SK-N-SH (cell line): ENCODE results near the gene KHSRP. TPM values are rescaled to one million over a fixed set of nuclear protein-coding genes. Genes with fewer than 3 reads are reported as not detected.

ENCODE experiments used
- CTCF ChIA-PET: fragments of 300-600, 350-600 bp; formaldehyde crosslinking; extraction: SDS; loops from one replicate; lab custom pipeline; 2021; lab: Yijun Ruan, JAX
- POLR2A ChIA-PET: fragments of 350-600 bp; sonication (Branson Sonifier 250); formaldehyde crosslinking; extraction: SDS; loops from one replicate; lab custom pipeline; 2020; ENCODE audit warnings: antibody characterized with exemption, inconsistent platforms; lab: Yijun Ruan, JAX
- DNase-seq: peaks from one replicate; pipeline ENCODE4 v3.0.0; 2012
- H2AFZ ChIP-seq: fragments of 200-600 bp; sonication (generic); 2 replicates; pipeline ENCODE4 v1.8.1; 2016; ENCODE audit warnings: antibody characterized with exemption, mild to moderate bottlenecking, low read depth
- H3F3A ChIP-seq: fragments of 200-600 bp; sonication (generic); replicated peaks from 2 replicates; pipeline ENCODE3; 2016; ENCODE audit warnings: antibody characterized with exemption, mild to moderate bottlenecking; ENCODE audit not compliant: insufficient read depth
- H3K27ac ChIP-seq, 2 experiments: fragments of 200-500 bp in 1 of 2; fragments of 200-600 bp in 1 of 2; sonication (Bioruptor generic) in 1 of 2; sonication (generic), shearing (Covaris generic) in 1 of 2; 2 replicates each; pipeline versions ENCODE4 v1.5.1 to v1.6.1; 2014 to 2016; ENCODE audit warnings: low read depth in 2 of 2, inconsistent platforms in 1 of 2, low read length in 1 of 2, mild to moderate bottlenecking in 1 of 2, mixed read lengths in 1 of 2
- H3K27me3 ChIP-seq: fragments of 200-600 bp; sonication (generic), shearing (Covaris generic); 2 replicates; pipeline ENCODE4 v1.6.1; 2016; ENCODE audit warnings: mixed run types; ENCODE audit not compliant: insufficient read depth
- H3K36me3 ChIP-seq, 2 experiments: fragments of 200-500 bp in 1 of 2; fragments of 200-600 bp in 1 of 2; sonication (Bioruptor generic) in 1 of 2; sonication (generic) in 1 of 2; replicated peaks in 1 of 2; 2 replicates each; pipeline versions ENCODE3 to v1.5.1; 2014 to 2016; ENCODE audit warnings: low read length in 1 of 2, mild to moderate bottlenecking in 1 of 2; ENCODE audit not compliant: insufficient read depth in 2 of 2, control insufficient read depth in 1 of 2
- H3K4me1 ChIP-seq, 2 experiments: fragments of 200-500 bp in 1 of 2; fragments of 200-600 bp in 1 of 2; sonication (Bioruptor generic) in 1 of 2; sonication (generic), shearing (Covaris generic) in 1 of 2; 2 replicates each; pipeline versions ENCODE4 v1.5.1 to v1.6.1; 2014 to 2016; ENCODE audit warnings: low read depth in 1 of 2, low read length in 1 of 2, mixed run types in 1 of 2; ENCODE audit not compliant: insufficient read depth in 2 of 2, control insufficient read depth in 1 of 2
- H3K4me2 ChIP-seq: fragments of 200-600 bp; sonication (generic), shearing (Covaris generic); 2 replicates; pipeline ENCODE4 v1.6.1; 2017; ENCODE audit warnings: mixed run types
- H3K4me3 ChIP-seq, 2 experiments: fragments of 200-500 bp in 1 of 2; fragments of 200-600 bp in 1 of 2; sonication (Bioruptor generic) in 1 of 2; sonication (generic), shearing (Covaris generic) in 1 of 2; 2 replicates each; pipeline versions ENCODE4 v1.5.1 to v1.8.1; 2014 to 2016; ENCODE audit warnings: low read depth in 2 of 2, inconsistent platforms in 1 of 2, low read length in 1 of 2, mild to moderate bottlenecking in 1 of 2, mixed read lengths in 1 of 2, moderate library complexity in 1 of 2
- H3K79me2 ChIP-seq: fragments of 200-600 bp; sonication (generic); 2 replicates; pipeline ENCODE4 v1.8.1; 2017; ENCODE audit warnings: mild to moderate bottlenecking; ENCODE audit not compliant: insufficient read depth
- H3K9ac ChIP-seq: fragments of 200-600 bp; sonication (generic); 2 replicates; pipeline ENCODE4 v1.6.1; 2017; ENCODE audit warnings: mixed run types
- H3K9me2 ChIP-seq: fragments of 200-600 bp; sonication (generic); 2 replicates; pipeline ENCODE4 v1.6.1; 2017; ENCODE audit warnings: mixed run types
- H3K9me3 ChIP-seq: fragments of 200-600 bp; sonication (generic); 2 replicates; pipeline ENCODE4 v1.6.1; 2017; ENCODE audit warnings: mixed run types, mild to moderate bottlenecking, moderate library complexity
- H4K20me1 ChIP-seq: fragments of 200-600 bp; sonication (generic); 2 replicates; pipeline ENCODE4 v1.6.1; 2017; ENCODE audit warnings: mild to moderate bottlenecking, mixed run types; ENCODE audit not compliant: insufficient read depth
- CHD2 ChIP-seq: fragments of 150-350 bp; IDR thresholded peaks from 2 replicates; pipeline ENCODE4 v1.6.1; 2018; ENCODE audit warnings: low read length; ENCODE audit not compliant: partially characterized antibody
- EP300 ChIP-seq, 2 experiments: IDR thresholded peaks; 2 replicates each; pipeline versions ENCODE4 v1.4.0 to v1.6.1; 2012; ENCODE audit warnings: borderline replicate concordance in 1 of 2, low read depth in 1 of 2, low read length in 1 of 2
- EZH2phosphoT487 ChIP-seq: fragments of 200-600 bp; sonication (generic); IDR thresholded peaks from 2 replicates; pipeline ENCODE4 v1.6.1; 2017; ENCODE audit warnings: low read depth, mixed run types, mild to moderate bottlenecking, antibody characterized with exemption, moderate library complexity, borderline replicate concordance
- FOSL2 ChIP-seq: IDR thresholded peaks from 2 replicates; pipeline ENCODE4 v1.4.0; 2012; ENCODE audit warnings: low read depth, mild to moderate bottlenecking, moderate library complexity, borderline replicate concordance
- FOXJ3 ChIP-seq: sonication (generic); formaldehyde crosslinking; IDR thresholded peaks from 2 replicates; pipeline ENCODE4 v1.5.1; 2020; ENCODE audit warnings: mild to moderate bottlenecking, missing genetic modification reagents
- FOXM1 ChIP-seq: IDR thresholded peaks from 2 replicates; pipeline ENCODE4 v1.4.0; 2012; ENCODE audit warnings: low read depth, mild to moderate bottlenecking
- GATA2 ChIP-seq: sonication (generic); formaldehyde crosslinking; IDR thresholded peaks from 2 replicates; pipeline ENCODE4 v1.5.0; 2020; ENCODE audit warnings: mild to moderate bottlenecking, missing genetic modification reagents
- IRF3 ChIP-seq: fragments of 150-350 bp; IDR thresholded peaks from 2 replicates; pipeline ENCODE4 v1.6.1; 2016; ENCODE audit warnings: mild to moderate bottlenecking, low read depth, low read length
- MEF2A ChIP-seq: IDR thresholded peaks from 2 replicates; pipeline ENCODE4 v1.4.0; 2012; ENCODE audit warnings: low read depth, borderline replicate concordance
- NFIC ChIP-seq: IDR thresholded peaks from 2 replicates; pipeline ENCODE4 v1.4.0; 2012; ENCODE audit warnings: borderline replicate concordance
- NRF1 ChIP-seq: IDR thresholded peaks from 2 replicates; pipeline ENCODE4 v1.6.1; 2012; ENCODE audit warnings: low read depth, mild to moderate bottlenecking, low read length
- POLR2AphosphoS5 ChIP-seq: IDR thresholded peaks from 2 replicates; pipeline ENCODE4 v1.6.1; 2012; ENCODE audit warnings: low read depth, low read length
- RCOR1 ChIP-seq: fragments of 150-350 bp; IDR thresholded peaks from 2 replicates; pipeline ENCODE4 v1.6.1; 2017; ENCODE audit warnings: antibody characterized with exemption, low read length
- REST ChIP-seq: IDR thresholded peaks from 2 replicates; pipeline ENCODE4 v1.6.1; 2012; ENCODE audit warnings: mild to moderate bottlenecking, low read depth, low read length, moderate library complexity
- SIN3A ChIP-seq: IDR thresholded peaks from 2 replicates; pipeline ENCODE4 v1.6.1; 2012; ENCODE audit warnings: low read depth, mild to moderate bottlenecking, low read length, moderate library complexity, borderline replicate concordance
- SMC3 ChIP-seq: IDR thresholded peaks from 2 replicates; pipeline ENCODE4 v1.6.1; 2012; ENCODE audit warnings: low read depth, low read length, improper control_type of control experiment
- TCF12 ChIP-seq: IDR thresholded peaks from 2 replicates; pipeline ENCODE4 v1.4.0; 2012
- WGBS: methylation state at CpG from one replicate; pipeline ENCODE4 v1.1.6; 2017; ENCODE audit warnings: low lambda C conversion rate; 5-methylcytosine and 5-hydroxymethylcytosine counted together
- polyA plus RNA-seq, 3 experiments: library from polyadenylated mRNA; depleted of rRNA; stranded (reverse); fragments of >200 nt; gene quantifications; 2 replicates each; pipeline ENCODE4 v1.2.3, GENCODE V29; 2012
- TF ChIP-seq, protein P1 (sequence below): IDR thresholded peaks from 2 replicates; pipeline ENCODE4 v1.4.0; 2012; ENCODE audit warnings: low read depth, borderline replicate concordance
- TF ChIP-seq, protein P2 (sequence below): IDR thresholded peaks from 2 replicates; pipeline ENCODE4 v1.4.0; 2012; ENCODE audit warnings: low read depth

KHSRP gene
- polyA plus RNA-seq, 1 of the 3 experiments (the other 2 are of a cell fraction), result 96.8 TPM

DNA sequence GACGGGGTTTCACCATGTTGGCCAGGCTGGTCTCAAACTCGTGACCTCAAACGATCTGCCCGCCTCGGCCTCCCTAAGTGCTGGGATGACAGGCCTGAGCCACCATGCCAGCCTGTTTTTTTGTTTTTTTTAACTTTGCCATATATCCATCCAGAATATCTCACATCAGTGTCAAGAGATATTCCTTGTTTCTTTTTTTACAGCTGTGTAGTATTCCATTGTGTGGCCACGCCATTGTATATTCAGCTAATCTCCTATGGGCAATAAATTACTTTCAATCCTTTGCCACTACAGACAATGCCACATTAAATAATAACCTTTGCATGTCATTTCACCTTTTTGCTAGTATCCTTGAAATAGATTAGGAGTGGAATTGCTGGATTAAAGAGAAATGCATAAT lies 15.3 kb downstream of the KHSRP start:
- Histone ChIP-seq H3K4me1 (no peaks in the 10 kb centered on the region), H2AFZ (no peak overlapping the region), H3K4me3 (no peak overlapping the region), H3K9ac (no peak overlapping the region), H3F3A (no peaks in the 10 kb centered on the region), H4K20me1 (no peaks in the 10 kb centered on the region), H3K27ac (no peak overlapping the region), H3K27me3 (no peaks in the 10 kb centered on the region), H3K9me3 (no peaks in the 10 kb centered on the region), H3K4me2 (no peak overlapping the region), H3K9me2 (no peaks in the 10 kb centered on the region), H3K79me2 (no peaks in the 10 kb centered on the region), H3K36me3 (peaks cover 0 to 5% of the 10 kb centered on the region in 2 experiments)
- no peak for TF ChIP-seq SMC3
- no peak for TF ChIP-seq SIN3A
- no peak for TF ChIP-seq TCF12
- TF ChIP-seq EP300 (IDR thresholded peaks at IDR 0.05; ENCODE audit: borderline replicate concordance in 1 of 2, low read depth in 1 of 2, low read length in 1 of 2), result no peak
- TF ChIP-seq POLR2AphosphoS5, result no peak
- TF ChIP-seq FOSL2, result no peak
- TF ChIP-seq CHD2, result no peak
- TF ChIP-seq IRF3, result no peak
- no peak for TF ChIP-seq NFIC
- TF ChIP-seq NRF1, result no peak
- TF ChIP-seq, protein P1, sequence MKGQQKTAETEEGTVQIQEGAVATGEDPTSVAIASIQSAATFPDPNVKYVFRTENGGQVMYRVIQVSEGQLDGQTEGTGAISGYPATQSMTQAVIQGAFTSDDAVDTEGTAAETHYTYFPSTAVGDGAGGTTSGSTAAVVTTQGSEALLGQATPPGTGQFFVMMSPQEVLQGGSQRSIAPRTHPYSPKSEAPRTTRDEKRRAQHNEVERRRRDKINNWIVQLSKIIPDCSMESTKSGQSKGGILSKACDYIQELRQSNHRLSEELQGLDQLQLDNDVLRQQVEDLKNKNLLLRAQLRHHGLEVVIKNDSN, result no peak
- TF ChIP-seq MEF2A, result no peak
- TF ChIP-seq EZH2phosphoT487, result no peak
- TF ChIP-seq GATA2 (CRISPR knock-in tag), result no peak
- no peak for TF ChIP-seq FOXJ3 (CRISPR knock-in tag)
- no peak for TF ChIP-seq RCOR1
- no peak for TF ChIP-seq FOXM1
- TF ChIP-seq, protein P2, sequence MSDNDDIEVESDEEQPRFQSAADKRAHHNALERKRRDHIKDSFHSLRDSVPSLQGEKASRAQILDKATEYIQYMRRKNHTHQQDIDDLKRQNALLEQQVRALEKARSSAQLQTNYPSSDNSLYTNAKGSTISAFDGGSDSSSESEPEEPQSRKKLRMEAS, result no peak
- TF ChIP-seq REST, result no peak
- ChIA-PET CTCF (no interaction called here), POLR2A (no interaction called here)
- DNase-seq, result no peak
- WGBS, result 94% methylated on average over 6 of the region's 6 CpGs
